Measurements from ENCODE around the gene LAMA5.

LAMA5 gene

GRCh38 chr20:62322492-62323041, 44.5 kb downstream of the LAMA5 start:
- Histone ChIP-seq H3K4me2 (ENCODE audit: low read length) (no peak overlapping the region), H3K27me3 (ENCODE audit: control insufficient read depth, insufficient read depth, low read length) (no peaks in the 10 kb centered on the region), H3K4me1 (ENCODE audit: control insufficient read depth, insufficient read depth, low read length) (no peaks in the 10 kb centered on the region), H3K4me3 (ENCODE audit: low read length) (no peak overlapping the region), H3K9me3 (replicated peaks; ENCODE audit: low read length) (no peaks in the 10 kb centered on the region), H3K9ac (ENCODE audit: low read depth, low read length) (no peak overlapping the region), H3K36me3 (ENCODE audit: insufficient read depth, low read length) (peaks cover 12% of the 10 kb centered on the region)

GRCh38 chr20:62321975-62322374, 45.1 kb downstream of the LAMA5 start:
- no peak overlapping the region for H3K4me2 ChIP-seq (ENCODE audit: low read length)

GRCh38 chr20:62321521-62321948, 45.6 kb downstream of the LAMA5 start:
- H3K9ac ChIP-seq (ENCODE audit: low read depth, low read length): no peak overlapping the region
- H3K4me3 ChIP-seq (ENCODE audit: low read length): no peak overlapping the region
- H3K4me2 ChIP-seq (ENCODE audit: low read length): no peak overlapping the region
- no peaks in the 10 kb centered on the region for H3K9me3 ChIP-seq (replicated peaks; ENCODE audit: low read length)
- H3K27me3 ChIP-seq (ENCODE audit: control insufficient read depth, insufficient read depth, low read length): no peaks in the 10 kb centered on the region
- H3K36me3 ChIP-seq (ENCODE audit: insufficient read depth, low read length): peaks cover 18% of the 10 kb centered on the region
- H3K4me1 ChIP-seq (ENCODE audit: control insufficient read depth, insufficient read depth, low read length): no peaks in the 10 kb centered on the region

More at GRCh38 chr20:62321975-62322374, 45.1 kb downstream of the LAMA5 start:
- peaks cover 15% of the 10 kb centered on the region for H3K36me3 ChIP-seq (ENCODE audit: insufficient read depth, low read length)
- H3K27me3 ChIP-seq (ENCODE audit: control insufficient read depth, insufficient read depth, low read length): no peaks in the 10 kb centered on the region
- H3K9me3 ChIP-seq (replicated peaks; ENCODE audit: low read length): no peaks in the 10 kb centered on the region
- H3K4me1 ChIP-seq (ENCODE audit: control insufficient read depth, insufficient read depth, low read length): no peaks in the 10 kb centered on the region
- no peak overlapping the region for H3K4me3 ChIP-seq (ENCODE audit: low read length)
- H3K9ac ChIP-seq (ENCODE audit: low read depth, low read length): no peak overlapping the region

GRCh38 chr20:62320581-62321354, 46.3 kb downstream of the LAMA5 start:
- no peak overlapping the region for H3K4me3 ChIP-seq (ENCODE audit: low read length)
- no peaks in the 10 kb centered on the region for H3K9me3 ChIP-seq (replicated peaks; ENCODE audit: low read length)
- H3K4me2 ChIP-seq (ENCODE audit: low read length): no peak overlapping the region
- H3K4me1 ChIP-seq (ENCODE audit: control insufficient read depth, insufficient read depth, low read length): no peaks in the 10 kb centered on the region
- no peaks in the 10 kb centered on the region for H3K27me3 ChIP-seq (ENCODE audit: control insufficient read depth, insufficient read depth, low read length)
- peaks cover 25% of the 10 kb centered on the region for H3K36me3 ChIP-seq (ENCODE audit: insufficient read depth, low read length)
- no peak overlapping the region for H3K9ac ChIP-seq (ENCODE audit: low read depth, low read length)

GRCh38 chr20:62319346-62319909, 47.7 kb downstream of the LAMA5 start:
- Histone ChIP-seq H3K27me3 (ENCODE audit: control insufficient read depth, insufficient read depth, low read length) (no peaks in the 10 kb centered on the region), H3K4me3 (ENCODE audit: low read length) (no peak overlapping the region), H3K4me2 (ENCODE audit: low read length) (no peak overlapping the region), H3K9me3 (replicated peaks; ENCODE audit: low read length) (no peaks in the 10 kb centered on the region), H3K9ac (ENCODE audit: low read depth, low read length) (no peak overlapping the region), H3K36me3 (ENCODE audit: insufficient read depth, low read length) (peaks cover 27% of the 10 kb centered on the region), H3K4me1 (ENCODE audit: control insufficient read depth, insufficient read depth, low read length) (no peaks in the 10 kb centered on the region)

- Histone ChIP-seq H3K36me3 (ENCODE audit: insufficient read depth, low read length) (peaks cover 25% of the 10 kb centered on the region), H3K27me3 (ENCODE audit: control insufficient read depth, insufficient read depth, low read length) (no peaks in the 10 kb centered on the region), H3K9ac (ENCODE audit: low read depth, low read length) (no peak overlapping the region), H3K4me2 (ENCODE audit: low read length) (no peak overlapping the region), H3K4me1 (ENCODE audit: control insufficient read depth, insufficient read depth, low read length) (no peaks in the 10 kb centered on the region), H3K9me3 (replicated peaks; ENCODE audit: low read length) (no peaks in the 10 kb centered on the region), H3K4me3 (ENCODE audit: low read length) (no peak overlapping the region)
Measured at GRCh38 chr20:62318400-62319345, 48.4 kb downstream of the LAMA5 start.

- Histone ChIP-seq H3K4me3 (ENCODE audit: low read length) (no peak overlapping the region), H3K4me2 (ENCODE audit: low read length) (no peak overlapping the region), H3K9me3 (replicated peaks; ENCODE audit: low read length) (no peaks in the 10 kb centered on the region), H3K4me1 (ENCODE audit: control insufficient read depth, insufficient read depth, low read length) (no peaks in the 10 kb centered on the region), H3K9ac (ENCODE audit: low read depth, low read length) (no peak overlapping the region), H3K36me3 (ENCODE audit: insufficient read depth, low read length) (peaks cover 25% of the 10 kb centered on the region), H3K27me3 (ENCODE audit: control insufficient read depth, insufficient read depth, low read length) (no peaks in the 10 kb centered on the region)
Measured at GRCh38 chr20:62317167-62317655, 49.9 kb downstream of the LAMA5 start.

- Histone ChIP-seq H3K4me3 (ENCODE audit: low read length) (no peak overlapping the region), H3K9me3 (replicated peaks; ENCODE audit: low read length) (no peaks in the 10 kb centered on the region), H3K9ac (ENCODE audit: low read depth, low read length) (no peak overlapping the region), H3K4me2 (ENCODE audit: low read length) (no peak overlapping the region), H3K4me1 (ENCODE audit: control insufficient read depth, insufficient read depth, low read length) (no peaks in the 10 kb centered on the region), H3K27me3 (ENCODE audit: control insufficient read depth, insufficient read depth, low read length) (no peaks in the 10 kb centered on the region), H3K36me3 (ENCODE audit: insufficient read depth, low read length) (peaks cover 25% of the 10 kb centered on the region)
Measured at GRCh38 chr20:62316331-62317166, 50.6 kb downstream of the LAMA5 start.

GRCh38 chr20:62315773-62316172, 51.3 kb downstream of the LAMA5 start:
- Histone ChIP-seq H3K9ac (ENCODE audit: low read depth, low read length) (no peak overlapping the region), H3K4me2 (ENCODE audit: low read length) (no peak overlapping the region), H3K9me3 (replicated peaks; ENCODE audit: low read length) (no peaks in the 10 kb centered on the region), H3K4me3 (ENCODE audit: low read length) (no peak overlapping the region), H3K36me3 (ENCODE audit: insufficient read depth, low read length) (peaks cover 25% of the 10 kb centered on the region), H3K4me1 (ENCODE audit: control insufficient read depth, insufficient read depth, low read length) (no peaks in the 10 kb centered on the region), H3K27me3 (ENCODE audit: control insufficient read depth, insufficient read depth, low read length) (no peaks in the 10 kb centered on the region)

- Histone ChIP-seq H3K27me3 (ENCODE audit: control insufficient read depth, insufficient read depth, low read length) (no peaks in the 10 kb centered on the region), H3K4me3 (ENCODE audit: low read length) (no peak overlapping the region), H3K36me3 (ENCODE audit: insufficient read depth, low read length) (peaks cover 25% of the 10 kb centered on the region), H3K9ac (ENCODE audit: low read depth, low read length) (no peak overlapping the region), H3K4me1 (ENCODE audit: control insufficient read depth, insufficient read depth, low read length) (no peaks in the 10 kb centered on the region), H3K4me2 (ENCODE audit: low read length) (no peak overlapping the region), H3K9me3 (replicated peaks; ENCODE audit: low read length) (no peaks in the 10 kb centered on the region)
Measured at GRCh38 chr20:62314711-62315302, 52.3 kb downstream of the LAMA5 start.
